M059J (cell line): ENCODE data around the gene IL37. TPM values are rescaled to one million over a fixed set of nuclear protein-coding genes. Genes with fewer than 3 reads are reported as not detected.
"Not testable (repeated sequence)": the region's sequence is repeated elsewhere in the genome, so short reads cannot be mapped to it uniquely, and the experiment has no call there.

Source experiments
- DNase-seq: peaks from one replicate; pipeline ENCODE4 v3.0.0-alpha.2; 2012; ENCODE audit warnings: low read depth
- total RNA-seq: library from RNA; depleted of rRNA; stranded (reverse); fragments of >200 nt; shearing (Covaris generic); gene quantifications from 2 replicates; pipeline ENCODE4 v1.2.3, GENCODE V29; 2014

The IL37 gene
- total RNA-seq, 1 experiment from 2014 or later = 0.30 TPM

GRCh38 chr2:112923237-112923966, 12.4 kb downstream of the IL37 start:
- no peak for DNase-seq

- no peak for DNase-seq
These were observed 13.0 kb downstream of the IL37 start for GRCh38 chr2:112923967-112924338.

GRCh38 chr2:112924360-112924759, 13.4 kb downstream of the IL37 start:
- no peak for DNase-seq

GRCh38 chr2:112924821-112925220, 13.9 kb downstream of the IL37 start:
- DNase-seq = no peak

GRCh38 chr2:112926707-112927106, 15.7 kb downstream of the IL37 start:
- no peak for DNase-seq

DNA sequence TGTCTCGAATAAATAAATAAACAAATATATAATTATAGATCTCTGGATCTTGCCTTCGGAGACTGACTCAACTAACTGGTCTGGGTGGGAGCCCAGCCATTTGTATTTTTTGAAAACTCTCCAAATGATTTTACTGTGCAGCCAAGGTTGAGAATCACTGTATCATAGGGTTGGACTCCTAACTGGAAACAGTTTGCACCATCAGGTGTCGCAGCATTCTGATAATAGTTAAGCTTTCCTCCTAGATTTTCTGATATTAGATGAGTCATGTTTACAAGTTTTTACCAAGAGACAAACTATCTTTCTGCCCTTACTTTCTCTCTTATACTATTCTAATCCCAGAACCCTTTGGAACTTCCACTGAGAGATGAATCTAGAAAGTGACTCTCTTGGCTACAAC, 16.8 kb downstream of the IL37 start:
- peak; percentile 53 for DNase-seq

DNA sequence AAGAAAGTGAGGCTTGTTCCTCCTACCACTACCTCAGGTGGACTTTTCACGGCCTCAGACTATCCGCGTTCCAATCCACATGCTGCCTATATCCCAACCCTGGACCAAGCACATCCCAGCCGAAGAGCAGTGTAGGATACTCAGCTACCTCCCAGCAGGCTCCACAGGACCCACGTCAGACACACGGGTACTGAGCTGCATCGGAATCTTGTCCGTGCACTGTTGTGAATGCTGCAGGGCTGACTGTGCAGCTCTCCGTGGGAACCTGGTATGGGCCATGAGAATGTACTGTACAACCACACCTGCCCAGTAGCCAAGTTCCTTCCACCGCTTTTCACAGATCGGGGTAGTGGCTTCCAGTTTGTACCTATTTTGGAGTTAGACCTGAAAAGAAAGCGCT, 22.3 kb downstream of the IL37 start:
- DNase-seq = no peak

DNA sequence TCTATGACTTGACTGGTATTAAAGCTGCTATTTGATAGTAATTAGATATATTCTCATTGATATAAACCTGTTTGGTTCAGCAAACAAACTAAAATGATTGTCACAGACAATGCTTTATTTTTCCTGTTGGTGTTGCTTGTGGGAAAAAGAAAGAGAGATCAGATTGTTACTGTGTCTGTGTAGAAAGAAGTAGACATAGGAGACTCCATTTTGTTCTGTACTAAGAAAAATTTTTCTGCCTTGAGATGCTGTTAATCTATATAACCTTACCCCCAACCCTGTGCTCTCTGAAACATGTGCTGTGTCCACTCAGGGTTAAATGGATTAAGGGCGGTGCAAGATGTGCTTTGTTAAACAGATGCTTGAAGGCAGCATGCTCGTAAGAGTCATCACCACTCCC, 23.2 kb downstream of the IL37 start:
- DNase-seq = not testable (repeated sequence)

GRCh38 chr2:112936927-112937232, 25.9 kb downstream of the IL37 start:
- DNase-seq = no peak

DNA sequence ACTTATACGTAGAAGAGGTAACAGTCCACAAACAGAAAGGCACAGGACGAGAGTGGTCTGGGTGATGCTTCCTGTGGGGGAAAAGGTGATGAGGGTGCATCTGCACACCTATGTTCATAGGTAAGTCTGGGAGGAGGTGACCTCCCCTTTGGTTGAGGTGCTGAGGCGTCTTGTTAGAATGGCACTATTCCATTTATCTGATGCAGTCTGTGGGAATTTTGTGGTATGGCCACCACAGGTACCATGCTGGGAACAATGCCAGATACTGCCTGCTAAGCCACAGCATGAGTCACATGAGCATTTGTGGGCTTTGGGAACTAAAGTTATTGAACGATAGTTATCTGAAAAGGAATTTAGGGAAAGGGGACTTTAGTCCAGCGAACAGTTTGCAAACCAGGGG, 27.9 kb downstream of the IL37 start:
- DNase-seq = peak; percentile 95

GRCh38 chr2:112939425-112939824, 28.5 kb downstream of the IL37 start:
- no peak for DNase-seq

DNA sequence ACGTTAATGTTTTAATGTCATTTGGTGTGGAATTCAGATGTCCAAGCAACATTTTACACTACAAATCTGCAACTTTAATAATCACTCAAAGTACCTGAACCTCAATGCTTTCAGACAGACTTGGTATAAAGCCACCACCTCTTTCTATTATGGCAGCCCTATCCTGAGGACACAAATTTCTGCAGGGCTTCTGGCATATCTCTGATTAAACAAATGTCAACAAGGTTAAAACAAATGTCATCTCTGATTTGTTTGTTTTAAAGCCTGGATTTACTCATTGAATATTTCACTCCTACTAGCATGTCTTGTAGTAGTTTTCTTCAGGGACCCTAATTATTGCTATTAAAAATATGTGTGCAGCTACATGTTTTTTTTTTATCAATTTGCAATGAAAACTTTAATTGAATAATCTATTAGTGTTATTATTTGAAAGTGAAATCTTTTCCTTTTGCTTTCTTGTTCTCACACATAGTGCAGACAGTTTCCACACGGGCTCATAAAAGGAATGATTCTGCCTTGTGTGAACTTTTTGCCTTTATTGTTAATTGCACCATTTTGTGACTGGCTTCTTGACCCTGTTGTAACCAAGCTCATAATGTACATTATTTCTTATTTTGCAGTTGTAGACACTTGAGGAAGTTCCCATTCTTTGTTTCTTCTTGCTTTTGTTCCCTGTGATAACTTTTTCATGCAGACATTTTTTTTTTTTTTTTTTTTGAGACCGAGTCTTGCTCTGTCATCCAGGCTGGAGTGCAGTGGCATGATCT, 30.1 kb downstream of the IL37 start:
- no peak for DNase-seq

DNA sequence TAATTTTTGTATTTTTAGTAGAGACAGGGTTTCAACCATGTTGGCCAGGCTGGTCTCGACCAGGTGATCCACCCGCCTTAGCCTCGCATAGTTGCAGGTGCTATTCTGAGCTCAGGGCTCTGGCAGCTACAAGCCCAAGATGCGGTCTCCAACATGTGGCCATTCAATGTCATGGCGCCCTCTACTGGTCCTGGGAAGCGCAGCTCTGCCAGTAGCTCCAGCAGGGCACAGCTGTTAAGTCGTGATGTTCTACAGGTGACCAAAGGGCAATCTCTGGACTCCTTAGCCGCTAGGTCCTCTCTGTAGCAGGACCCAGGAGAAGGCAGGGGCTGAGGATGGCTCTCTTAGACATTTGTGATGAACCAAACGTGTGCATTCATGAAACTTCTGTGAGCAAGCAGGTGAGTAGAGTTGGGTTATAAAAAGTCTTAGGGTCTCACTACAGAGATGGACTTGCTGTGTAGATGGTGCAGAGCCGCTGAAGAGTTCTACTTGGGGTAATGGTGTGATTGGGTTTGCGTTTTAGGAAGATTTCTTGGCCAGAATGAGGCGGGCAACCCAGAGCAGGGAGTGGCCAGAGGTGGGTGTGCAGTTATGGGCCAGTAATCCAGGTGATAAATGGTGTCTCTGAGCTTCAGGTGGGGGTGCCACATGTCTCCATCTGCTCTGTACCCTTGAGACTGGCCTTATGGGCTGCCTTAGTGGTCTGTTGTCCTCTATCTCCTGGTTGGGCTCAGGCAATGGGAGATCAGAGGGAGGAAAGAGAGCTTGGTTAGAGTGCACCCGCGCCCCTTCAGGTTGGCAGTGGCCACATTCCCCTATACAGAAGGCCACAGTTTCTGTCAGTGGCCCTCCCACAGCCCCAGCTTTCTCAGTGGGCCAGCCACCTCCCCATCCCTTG, 31.0 kb downstream of the IL37 start:
- DNase-seq = peak; percentile 78

DNA sequence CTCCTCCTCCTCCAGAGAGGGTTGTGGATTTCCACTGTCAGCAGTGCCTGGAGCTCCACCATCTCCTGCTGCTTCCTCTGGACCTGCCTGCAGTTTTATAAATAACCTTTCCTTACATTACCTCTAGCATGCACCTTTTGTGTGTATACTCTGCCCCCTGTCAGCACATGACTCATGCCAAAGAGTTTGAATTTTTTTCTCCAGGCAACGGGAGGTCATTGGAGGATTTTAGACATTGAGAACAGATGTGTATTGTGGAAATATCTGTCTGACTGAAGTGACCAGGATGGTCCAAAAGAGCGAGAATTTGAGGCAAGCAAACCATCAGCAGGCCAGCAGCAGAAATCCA, 31.7 kb downstream of the IL37 start:
- DNase-seq = peak; percentile 53

- DNase-seq = no peak
These were observed 34.0 kb downstream of the IL37 start for GRCh38 chr2:112944971-112945370.

DNA sequence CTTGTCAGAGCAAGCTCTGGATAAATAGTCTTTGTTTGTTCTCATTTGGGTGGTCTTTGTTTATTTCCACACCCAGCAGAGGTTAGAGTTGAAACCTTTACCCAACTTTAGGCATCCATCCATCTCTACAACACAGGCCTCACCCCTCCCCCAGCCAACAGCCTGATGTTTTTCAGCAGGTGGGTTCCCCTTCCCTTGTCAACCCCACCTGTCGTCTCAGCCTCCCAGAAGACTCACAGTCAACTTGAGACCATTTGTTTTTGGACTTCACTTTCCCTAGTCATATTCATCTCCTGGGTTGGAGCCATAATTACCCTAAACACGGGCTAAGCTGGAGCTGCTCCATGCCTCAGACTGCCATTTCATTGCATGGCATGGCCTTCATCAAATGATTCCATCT, 35.1 kb downstream of the IL37 start:
- DNase-seq = no peak

DNA sequence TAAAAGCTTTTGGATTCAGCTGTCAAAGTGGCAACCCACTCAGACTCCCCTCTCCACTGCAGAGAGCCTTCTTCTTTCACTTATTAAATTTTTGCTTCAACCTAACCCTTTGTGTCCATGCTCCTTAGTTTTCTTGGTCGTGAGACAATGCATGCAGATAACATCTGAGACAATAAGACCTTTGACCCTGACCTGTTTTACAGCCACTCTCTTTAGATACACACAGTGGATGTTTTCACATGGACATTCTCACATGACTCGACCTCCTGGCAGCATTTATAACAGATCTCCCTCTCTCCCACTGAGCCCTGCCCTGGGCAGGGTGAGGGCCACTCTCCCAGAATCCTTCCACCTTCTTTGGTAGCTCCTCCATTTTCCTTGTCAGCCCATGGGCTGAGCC, 36.4 kb downstream of the IL37 start:
- peak; percentile 10 for DNase-seq

GRCh38 chr2:112949456-112949855, 38.5 kb downstream of the IL37 start:
- DNase-seq = no peak

DNA sequence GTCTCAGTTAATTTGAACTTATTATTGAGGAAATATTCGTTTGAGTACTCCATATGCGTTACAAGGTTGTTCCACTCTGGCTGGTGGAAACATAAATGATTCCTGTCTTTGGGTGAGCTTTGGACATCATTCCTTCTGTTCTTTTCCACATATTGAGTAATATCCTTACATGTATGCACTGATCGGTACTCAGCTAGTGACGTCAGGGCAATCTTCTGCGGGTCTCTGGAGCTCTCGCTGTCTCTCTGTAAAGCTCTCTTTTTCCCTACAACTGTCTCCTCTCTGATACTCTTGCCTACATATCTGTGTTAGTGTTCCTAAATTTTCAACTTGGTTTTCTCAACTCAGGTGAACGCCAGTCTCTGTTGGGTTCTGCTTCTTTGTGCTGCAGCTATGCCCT, 43.4 kb downstream of the IL37 start:
- DNase-seq = no peak

DNA sequence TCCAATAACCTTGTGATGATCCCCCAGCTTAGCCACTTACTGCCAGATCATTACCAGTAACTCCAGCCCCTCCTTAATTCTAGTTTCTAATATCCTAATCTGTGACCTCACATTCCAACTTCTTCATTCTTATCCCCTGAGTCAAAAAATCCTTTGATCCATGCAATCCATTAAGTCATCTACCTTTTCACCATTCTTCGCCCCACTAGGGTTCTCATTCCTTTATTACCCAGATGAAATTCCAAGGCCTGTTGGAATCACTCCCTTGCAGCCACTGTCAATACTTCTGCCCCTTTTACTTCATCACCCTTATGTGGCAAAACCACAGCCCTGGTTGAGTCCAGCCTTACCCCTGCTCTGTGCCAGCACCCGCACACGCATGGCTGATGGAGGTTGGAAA, 46.5 kb downstream of the IL37 start:
- peak; percentile 17 for DNase-seq

- DNase-seq = peak; percentile 68
These were observed 47.6 kb downstream of the IL37 start for GRCh38 chr2:112958428-112959108.
